EH (cell line): ENCODE measurements around the gene ESRRG.

ENCODE experiments used
- DNase-seq: peaks from one replicate; pipeline ENCODE4 v3.0.0-alpha.2; 2015; ENCODE audit warnings: low read depth

The ESRRG gene

DNA sequence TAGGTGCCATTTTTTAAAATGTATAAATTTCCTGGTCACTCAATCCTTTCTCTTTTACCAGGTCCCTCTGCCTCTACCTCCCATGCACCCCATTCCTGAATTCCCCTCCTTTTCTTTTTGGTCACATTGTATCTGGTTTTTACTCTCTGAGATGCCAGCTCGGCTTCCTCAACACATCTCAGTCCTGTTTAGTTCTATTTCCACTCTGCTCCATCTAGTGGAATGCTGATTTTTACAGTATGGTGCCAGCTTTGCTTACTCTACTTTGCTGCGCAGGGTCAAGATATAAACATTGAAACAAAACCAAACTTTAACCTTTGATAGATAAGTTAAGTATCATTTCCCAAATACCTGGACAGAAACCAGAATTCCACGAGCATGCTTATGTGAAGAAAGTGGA lies 96.0 kb downstream of the ESRRG start:
- no peak for DNase-seq

DNA sequence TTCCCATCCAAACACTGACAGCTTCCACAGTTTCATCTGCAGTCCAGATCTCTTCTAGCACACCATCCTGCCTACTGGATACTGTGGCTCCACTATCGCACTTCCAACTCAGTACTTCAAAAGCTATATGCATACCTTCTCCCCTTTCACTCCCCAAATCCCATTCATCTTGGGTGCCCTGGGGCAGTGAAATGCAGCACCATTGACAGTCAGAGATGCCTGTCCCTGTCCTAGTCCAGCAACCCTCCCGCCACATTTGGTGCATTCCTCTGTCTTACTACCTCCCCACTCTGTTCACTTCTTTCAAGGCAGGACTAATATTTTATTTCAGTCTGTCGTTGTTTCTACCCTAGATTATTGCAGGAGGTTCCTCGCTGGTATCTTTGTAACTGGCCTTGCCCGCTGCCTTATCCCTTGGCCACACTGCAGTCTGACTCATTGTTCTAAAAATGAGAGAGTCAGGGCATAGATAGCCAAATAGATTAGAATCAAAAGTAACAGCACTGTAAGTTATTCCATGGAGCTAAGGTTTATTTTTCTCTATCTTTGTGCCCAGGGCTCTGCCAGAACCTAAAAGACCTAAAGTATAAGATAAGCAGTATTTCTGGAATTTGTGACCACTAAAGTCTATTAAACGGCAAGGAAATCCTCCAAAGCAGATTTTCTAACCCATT lies 96.7 kb downstream of the ESRRG start:
- peak; percentile 43 for DNase-seq

DNA sequence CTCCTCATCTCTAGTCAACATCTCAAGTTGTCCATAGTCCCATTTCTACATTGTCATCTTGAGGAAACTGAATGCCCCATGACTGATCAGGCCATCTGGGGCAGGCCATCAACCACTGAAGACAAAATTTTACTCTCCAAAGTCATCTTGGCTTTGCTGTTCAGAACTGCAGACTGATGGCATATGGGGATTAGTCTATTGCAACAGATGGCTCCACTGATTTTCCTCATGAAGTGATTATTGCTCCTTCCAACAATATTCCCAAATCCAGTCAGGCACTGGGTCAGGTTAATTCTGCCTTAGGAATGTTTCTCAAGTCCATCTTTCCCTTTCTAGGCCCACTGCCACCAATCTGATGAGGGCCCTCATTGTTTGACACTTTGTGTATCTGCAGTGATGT lies 101.7 kb downstream of the ESRRG start:
- DNase-seq, result no peak

DNA sequence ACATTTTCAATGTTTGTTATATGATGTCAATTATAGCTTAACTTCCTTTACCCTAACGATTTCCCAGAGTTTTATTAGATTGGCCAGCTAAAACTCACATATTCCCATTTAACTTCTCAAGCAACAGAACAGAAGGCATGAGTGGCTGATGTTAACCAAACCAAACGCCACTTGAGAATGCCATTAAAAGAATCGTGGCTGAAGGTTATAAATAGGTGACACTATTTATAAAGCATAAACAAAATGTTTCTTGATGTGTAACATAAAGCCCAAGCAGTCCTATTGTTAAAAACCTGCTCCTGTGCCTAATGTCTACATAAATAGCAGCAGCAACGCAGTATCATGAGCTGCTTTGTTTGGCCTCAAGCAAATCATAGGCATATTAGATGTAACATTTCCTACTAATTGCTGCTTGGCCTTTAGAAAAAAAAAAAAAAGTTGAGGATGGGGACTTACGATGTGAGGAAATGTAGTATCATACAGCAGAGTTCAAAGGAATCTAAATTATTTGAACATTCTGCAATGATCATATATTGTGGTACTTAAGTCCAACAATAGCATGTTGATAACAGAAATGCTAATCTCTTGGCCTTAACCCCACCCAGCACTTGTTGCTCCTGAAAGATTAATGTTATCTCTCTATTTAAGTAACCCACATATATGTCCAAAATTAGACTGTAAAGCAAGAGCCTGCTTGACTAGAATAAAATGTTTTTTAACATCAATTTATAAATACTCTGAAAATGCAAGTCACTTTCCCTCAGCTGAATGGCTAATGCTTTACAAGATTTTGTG lies 106.0 kb downstream of the ESRRG start:
- no peak for DNase-seq

DNA sequence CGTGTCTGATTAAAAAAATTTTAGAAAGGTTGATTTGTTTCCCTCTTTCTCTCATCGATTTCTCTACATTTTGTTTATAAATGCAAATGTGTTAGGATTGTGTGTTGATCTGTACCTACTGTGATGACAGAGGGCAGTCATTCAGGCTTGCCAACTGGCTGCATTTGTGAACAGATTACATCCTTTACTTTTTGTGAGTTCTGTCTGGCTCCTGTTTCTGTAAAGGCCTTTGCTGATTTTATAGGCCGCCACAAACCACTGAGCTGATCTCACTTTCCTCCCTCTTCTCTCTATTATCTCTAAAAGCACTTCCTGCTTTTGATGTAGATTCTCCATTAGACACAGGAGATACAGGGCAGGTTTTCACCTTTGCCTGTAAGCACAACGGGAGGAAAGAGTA lies 106.8 kb downstream of the ESRRG start:
- no peak for DNase-seq

DNA sequence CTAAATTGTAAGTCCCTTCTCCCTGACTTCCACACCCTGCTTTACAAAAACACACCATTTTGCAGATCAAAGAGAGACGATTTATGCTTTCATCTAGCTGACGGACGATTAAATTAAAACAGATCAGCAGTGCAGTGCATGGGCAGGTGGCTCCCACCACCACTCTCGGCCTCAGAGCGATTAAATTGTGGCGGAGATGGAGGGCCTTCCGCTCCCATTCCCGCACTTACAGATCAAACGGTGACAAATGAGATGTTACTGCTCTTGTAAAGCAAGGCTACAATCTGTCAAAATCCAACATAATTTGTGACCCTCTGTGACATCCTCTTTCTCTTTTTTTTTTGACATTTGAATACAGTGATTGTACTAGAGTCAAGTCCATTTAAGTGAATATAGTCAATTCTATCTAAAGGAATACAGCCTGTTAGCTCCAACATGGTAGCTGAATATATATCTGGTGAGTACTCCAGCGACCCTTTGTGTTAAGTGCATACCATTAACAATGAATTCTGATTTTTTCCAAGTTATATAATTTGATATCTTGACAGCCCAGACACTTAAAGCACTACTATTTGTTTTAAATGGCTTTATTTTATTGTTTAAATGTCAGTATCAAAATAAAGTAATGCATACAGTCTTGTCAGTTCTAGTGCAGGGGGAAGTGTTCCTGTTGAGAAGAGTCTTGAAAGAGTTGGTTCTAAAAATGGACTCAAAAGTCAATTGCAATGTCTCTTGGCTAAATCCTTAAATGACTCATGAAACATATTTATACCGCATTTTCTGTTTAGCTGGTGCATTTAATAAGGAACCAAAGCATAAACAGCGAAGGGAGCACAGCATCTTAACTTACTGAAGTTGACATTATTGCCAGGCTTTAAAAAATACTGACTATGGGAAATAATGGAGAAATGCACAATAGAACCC lies 109.0 kb downstream of the ESRRG start:
- DNase-seq, result no peak

DNA sequence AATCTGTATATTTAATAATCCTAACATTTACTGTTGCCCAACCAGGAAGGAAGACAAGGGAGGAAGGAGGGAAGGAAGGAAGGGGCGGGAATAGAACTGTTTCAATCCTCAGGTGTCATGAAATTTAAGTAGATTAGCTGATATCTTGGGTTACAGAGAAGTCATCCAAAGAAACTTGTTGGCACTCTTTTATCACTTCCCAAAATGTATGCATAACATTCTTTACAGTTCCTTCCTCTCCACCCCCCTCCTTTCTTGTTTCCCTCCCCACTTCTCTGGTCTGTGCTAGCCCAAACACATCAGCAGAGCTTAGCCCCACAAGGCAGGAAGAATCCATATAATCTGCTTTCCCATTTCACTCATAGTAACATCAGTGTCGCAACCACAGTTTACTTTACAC lies 110.9 kb downstream of the ESRRG start:
- DNase-seq, result no peak

DNA sequence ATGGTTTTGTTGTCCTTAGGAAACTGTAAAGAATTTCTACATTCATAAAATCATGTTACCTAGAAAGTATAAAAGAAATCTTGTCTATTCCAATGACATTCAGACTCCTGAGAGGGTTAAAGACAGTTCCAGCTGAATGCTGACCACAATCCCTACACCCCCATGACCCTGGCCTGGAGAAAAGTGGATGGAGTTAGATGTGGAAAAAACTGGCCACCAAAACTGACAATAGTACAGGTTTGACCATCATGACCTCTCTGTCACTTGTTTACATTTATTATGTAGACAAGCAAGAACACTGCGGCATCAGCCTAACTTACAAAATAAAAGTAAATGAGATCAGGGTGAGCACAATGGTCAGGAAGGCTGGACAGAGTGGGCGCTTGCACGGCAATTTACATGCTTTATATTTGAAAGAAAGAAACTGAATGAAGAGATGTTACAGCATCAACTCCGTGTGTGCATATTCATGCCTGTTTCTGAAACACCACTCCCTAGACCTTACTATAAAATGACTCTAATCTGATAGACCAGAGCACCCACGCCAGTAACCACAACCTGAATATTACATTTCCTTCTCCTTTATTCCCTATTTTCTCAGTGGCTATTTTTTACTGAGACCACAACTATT lies 116.0 kb downstream of the ESRRG start:
- no peak for DNase-seq

DNA sequence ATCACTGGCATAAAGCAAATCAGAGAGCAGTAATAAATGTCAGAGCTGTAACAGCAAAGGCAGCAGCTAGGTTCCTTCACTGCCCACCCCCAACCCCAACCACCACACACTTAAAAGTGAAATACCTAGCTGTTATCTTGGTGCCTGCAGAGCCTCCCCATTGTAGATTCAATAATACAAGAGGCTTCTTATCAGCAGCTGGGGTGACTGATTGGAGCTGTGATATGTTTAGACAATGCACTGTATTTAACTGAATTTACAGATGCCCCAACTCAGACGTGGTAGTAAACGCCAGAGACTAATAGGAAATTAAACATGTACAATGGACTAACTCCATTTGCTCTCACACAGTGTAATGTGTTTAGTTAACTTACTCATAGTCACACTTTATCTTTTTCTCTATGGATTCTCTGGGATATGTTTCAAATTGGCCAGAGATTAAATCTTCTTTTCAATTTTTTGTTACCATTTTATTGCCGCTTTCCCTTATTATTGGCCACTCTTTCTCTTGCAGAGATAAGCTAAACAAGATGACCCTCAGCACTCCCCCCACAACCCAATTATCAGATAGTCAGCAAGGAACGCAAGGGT lies 117.1 kb downstream of the ESRRG start:
- no peak for DNase-seq

DNA sequence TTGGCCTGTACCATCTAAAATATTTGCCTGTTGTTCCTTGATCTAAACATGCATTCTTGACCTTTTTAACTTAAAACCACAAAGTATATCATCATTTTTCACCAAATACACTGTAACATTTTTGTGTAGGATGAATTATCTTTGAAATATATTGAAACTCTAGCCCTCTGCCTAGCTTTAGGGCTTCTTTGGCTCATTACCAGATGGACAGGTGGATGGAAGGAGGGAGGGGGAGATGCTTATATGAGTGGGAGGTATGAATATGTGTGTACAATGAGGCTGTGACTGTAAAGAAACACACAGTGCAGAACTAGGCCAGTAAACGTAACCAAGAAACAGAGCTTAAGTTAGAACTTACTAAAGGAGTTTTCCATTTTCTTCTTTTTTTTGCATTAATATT lies 118.5 kb downstream of the ESRRG start:
- DNase-seq, result no peak

DNA sequence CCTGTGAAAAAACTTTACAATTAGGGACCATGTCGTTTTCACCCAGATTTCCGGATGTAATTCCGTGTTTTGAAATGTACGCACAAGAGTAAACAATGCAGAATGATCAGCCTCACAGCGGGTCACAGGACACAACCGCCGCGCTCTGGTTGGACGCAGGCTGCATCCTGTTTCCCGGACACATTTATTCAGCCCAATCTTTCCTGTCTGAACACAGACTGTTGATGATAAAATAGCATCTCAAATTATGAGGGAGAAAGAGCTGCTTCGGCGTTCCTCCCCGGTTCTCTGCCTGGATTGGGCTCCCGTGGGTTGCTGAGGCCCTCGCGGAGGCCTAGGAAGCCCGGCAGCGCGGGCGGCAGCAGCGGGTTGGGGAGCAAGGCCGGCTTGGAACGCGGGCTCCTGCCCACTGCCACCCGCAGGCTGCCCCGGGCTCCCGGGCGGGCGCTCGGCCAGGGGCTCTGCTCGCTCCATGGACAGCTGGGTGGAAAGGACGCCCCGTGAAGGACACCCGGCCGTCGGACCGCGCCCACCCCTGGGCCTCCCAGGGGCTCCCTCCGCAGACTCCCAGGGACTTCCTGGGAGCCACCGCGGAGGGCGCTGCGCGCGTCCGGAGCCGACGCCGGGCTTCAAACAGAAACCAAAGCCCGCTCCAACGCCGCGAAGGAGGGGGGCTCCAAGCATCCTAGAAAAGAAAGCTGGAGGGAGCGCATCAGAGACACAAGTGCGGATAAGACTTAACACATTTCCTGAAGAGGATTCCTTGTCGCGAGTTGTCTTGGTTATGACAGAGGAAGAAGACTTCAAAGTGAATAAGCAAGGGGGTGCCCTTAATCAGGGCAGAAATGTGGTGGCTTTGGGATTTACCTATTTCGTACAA lies 122.3 kb downstream of the ESRRG start:
- DNase-seq, result peak; percentile 77

DNA sequence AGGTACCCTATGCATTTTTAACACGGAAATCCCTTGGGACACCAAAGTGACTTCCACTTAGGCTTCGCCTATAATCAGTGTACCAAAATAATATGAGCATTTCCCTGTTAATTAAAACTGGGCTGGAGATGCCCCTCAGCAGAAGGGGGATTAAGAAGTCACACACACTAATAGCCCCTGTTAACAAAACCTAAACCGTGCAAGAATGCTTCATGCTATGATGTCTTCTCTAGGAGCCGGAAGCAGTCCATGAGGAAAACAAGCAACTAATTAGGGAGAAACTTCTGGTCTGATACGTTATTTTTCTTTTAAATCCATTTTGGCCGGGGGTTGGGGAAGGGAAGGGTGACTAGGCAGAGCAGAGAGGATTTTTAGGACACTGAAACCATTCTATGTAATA lies 123.4 kb downstream of the ESRRG start:
- no peak for DNase-seq

DNA sequence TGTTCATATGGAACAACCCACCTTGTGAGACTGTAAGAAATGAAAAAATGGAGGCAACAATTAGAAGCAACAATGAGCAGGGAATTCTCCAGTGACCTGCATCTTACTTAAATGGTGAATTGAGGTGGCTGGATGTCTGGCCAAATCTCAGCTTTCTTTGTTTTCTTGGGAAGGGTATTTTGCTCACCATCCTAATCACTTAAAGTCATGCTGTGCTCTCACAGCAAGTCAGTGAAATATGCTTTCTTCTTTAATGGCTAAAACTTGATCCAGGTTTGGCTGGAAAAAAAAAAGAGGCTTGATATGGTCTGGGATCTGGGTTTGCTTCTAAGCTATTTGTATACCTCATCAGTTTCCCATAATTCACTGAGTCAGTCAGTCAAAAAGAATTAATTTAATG lies 124.8 kb downstream of the ESRRG start:
- no peak for DNase-seq

DNA sequence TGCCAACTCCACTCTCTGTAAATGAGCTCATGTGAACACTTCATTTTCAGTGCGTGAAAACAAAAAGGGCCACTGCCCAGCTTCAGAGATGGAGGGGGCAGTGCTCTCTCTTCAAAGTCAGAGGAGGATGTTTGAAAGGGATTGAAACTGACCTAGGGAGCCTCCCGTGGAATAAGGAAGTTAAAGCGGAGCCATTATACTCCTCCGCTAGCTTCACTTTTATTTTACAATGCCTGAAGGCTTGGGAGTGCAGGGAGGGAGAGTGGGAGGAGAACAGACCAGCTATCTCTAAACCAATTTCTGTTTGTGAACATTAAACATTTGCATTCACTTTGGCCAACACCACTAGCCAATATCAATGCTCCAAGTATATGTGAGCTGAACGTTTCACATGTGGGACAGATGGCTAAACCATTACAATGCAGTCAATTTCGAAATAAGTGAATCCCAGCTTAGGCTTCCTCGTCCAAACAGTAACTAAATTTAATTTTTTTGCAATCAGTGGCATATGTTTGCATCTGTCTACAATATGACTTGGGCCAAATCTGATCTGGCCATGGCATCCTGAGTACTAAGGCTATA lies 126.9 kb downstream of the ESRRG start:
- DNase-seq, result peak; percentile 16

DNA sequence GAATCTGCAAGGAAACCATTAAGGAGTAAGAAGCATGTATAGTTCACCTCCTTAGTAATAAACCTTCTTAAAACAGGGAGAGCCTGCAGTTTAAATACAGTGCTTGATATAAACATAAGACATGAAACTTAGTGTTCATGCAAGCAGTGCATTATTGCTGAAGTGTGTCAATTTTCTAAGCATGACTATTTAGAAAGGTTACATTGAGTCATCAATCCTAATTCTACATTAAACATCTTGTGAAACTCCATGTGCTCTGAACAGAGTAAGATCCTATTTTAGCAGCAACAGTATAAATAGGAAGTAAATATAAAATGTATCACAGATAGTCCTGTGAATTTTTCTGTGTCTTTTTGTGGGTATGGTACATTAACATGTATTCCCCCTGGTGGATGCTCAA lies 135.5 kb downstream of the ESRRG start:
- DNase-seq, result no peak

DNA sequence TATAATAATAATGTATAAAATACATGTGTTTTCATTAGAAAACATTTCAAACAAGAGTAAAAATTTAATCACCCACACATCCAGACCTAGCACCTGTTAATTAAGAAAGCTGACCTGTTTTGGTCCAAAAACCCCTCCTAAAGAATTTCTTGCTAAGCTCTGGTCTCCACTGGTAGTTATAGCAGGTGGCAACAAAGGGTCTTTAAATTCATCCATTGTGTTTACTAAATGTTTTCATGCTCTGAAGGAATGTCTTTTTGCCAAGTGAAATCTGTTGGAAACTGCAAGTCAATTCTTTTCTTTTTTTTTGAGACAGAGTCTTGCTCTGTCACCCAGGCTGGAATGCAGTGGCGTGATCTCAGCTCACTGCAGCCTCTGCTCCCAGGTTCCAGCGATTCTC lies 141.1 kb downstream of the ESRRG start:
- no peak for DNase-seq

DNA sequence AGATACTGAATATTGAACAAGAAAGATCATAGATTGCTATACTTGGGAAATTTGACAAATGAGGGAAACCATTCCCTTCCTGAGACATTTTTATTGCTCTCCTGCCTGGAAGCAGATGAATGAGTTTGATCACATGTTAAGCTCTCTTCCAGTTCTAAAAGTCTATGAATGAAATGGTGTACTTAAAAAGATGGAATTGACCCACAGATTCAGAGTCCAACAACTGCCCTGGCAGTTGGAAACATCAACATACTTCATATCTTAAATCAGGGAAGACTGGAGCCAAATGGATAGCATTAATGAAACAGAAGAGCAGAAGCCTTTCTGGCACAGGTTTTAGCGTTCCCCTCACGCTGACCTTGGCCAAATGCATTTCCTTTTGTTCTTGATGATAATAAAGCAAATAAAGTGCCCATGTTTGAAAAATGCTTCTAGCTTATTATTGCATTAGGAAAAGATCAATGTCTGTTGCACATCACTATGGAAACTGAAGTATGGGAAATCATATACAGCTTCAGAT lies 142.6 kb downstream of the ESRRG start:
- DNase-seq, result no peak

DNA sequence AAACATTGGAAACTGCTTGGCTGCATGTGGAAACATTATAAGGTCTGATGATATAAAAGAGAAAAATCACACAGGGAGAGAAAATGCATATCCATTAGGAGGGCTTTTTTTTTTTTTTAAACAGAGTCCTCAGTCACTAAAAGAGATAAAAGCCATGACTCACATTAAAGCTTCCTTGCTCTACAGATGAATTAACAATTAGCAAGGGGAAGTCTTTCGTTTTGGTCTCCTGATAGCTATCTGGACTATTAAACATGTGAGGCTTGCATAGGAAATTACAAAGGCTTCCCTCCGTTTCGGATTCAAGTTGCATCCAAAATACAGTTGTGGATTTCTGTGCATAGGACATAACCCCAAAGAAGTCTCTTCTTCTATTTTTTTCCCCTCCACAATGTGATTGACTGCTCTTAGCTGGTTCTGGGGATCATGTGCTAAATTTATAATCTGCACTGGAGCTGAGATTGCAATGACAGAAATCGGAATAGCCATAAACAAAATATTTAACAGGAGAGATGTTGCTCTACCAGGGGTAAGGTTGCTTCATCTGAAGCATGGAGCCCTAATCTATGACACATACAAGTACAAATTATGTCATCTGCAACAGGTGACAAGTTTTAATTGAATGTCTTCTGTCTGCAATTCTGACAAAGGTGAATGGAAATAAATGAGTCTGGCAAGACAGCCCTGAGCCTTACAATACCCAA lies 146.8 kb downstream of the ESRRG start:
- DNase-seq, result peak; percentile 20

DNA sequence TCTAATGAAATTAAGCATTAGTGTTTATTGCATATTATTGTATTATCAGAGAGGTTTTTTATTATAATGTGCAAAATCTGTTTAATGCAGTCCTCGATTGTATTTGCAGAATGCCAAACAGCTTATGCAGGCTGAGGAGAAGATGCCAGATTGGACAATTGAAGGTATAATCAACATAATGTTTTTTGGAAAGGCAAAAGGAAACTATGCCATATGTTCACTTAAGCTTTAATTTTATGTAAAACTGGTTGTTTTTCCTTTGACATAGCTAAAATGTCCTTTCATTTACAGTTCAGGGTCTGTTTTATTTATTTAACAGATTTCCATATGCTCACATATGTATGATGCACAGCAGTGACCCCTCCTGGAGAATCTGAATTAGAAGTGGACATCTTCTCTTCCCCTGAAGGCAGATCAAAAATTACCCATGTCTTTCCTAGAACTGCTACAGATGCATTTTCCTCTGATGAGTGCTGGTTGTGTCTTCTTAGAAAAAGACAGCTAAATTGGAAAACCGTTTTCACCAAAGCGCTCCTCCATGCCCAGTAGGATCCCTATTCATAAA lies 156.5 kb downstream of the ESRRG start:
- DNase-seq, result peak; percentile 52
